DMS79 treated with DMSO at 0.1 percent for 48 hours (cell line): Measurements from ENCODE around the gene PIP5K1A.
"Not testable (repeated sequence)": the region's sequence is repeated elsewhere in the genome, so short reads cannot be mapped to it uniquely, and the experiment has no call there.

Experiments
- DNase-seq: peaks from one replicate; lab custom pipeline; 2025; lab: John Stamatoyannopoulos, UW

PIP5K1A gene

GRCh38 chr1:151193304-151193703, 5.0 kb upstream of the PIP5K1A start:
- no peak for DNase-seq

- DNase-seq, result no peak
These were observed 4.5 kb upstream of the PIP5K1A start for GRCh38 chr1:151193856-151194255.

DNA sequence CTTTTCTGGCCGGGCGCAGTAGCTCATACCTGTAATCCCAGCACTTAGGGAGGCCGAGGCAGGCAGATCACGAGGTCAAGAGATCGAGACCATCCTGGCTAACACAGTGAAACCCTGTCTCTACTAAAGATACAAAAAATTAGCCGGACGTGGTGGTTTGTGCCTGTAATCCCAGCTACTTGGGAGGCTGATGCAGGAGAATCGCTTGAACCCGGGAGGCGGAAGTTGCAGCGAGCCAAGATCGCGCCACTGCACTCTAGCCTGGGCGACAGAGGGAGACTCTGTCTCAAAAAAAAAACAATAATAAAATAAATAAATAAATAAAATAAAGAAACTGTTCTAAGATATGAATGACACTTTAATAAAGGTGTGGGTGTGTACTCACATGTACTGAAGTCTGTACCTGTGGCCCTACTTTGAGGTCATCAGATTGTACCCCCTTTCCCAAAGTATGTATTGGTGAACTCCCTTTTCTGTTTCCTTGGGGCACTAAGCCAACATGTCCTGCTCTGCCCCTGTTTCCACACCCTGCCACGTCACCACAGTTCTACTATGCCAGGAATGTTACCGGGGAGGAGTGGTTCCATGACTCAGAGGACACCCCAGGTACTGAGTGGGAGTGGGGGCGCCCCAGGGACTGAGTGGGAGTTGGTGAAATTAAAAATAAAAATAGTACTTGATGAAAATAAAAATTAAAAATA, 3.3 kb upstream of the PIP5K1A start:
- peak; percentile 2 for DNase-seq

DNA sequence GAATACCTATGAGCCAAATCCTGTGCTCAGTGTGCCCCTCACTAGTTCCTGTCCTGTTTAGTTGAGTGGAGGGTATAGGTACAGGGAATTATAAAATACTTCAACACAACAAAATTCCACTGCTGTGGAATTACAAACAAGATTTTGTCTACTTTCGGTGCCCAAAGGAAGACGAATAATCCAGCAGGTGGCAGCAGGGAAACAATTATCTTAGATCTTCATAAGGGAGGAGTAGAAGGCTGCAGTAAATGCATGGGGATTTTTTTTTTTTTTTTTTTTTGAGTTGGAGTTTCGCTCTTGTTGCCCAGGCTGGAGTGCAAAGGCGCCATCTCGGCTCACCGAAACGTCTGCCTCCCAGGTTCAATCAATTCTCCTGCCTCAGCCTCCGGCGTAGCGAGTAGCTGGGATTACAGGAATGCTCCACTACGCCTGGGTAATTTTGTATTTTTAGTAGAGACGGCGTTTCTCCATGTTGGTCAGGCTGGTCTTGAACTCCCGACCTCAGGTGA, 2.0 kb upstream of the PIP5K1A start:
- peak; percentile 88 for DNase-seq

DNA sequence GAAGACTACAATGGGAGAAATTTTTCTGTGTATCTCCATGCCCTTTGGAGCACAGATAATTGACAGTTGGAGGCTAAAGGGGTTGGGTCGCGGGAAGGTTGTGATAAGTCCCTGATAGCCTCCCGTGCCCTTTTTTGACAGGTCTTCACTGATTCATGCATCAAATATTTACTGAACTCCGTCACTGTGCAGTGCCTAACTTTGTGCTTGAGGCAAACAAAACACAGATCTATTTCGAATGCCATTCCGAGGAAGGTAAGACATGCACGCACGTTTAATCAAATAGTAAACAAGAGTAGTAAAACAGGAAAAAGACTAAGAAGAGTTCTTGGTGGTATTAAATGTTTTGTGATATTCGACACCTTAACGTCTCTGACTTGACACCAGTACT, 494 bp upstream of the PIP5K1A start:
- DNase-seq, result no peak

GRCh38 chr1:151199873-151200581, 1.7 kb downstream of the PIP5K1A start:
- DNase-seq, result no peak

DNA sequence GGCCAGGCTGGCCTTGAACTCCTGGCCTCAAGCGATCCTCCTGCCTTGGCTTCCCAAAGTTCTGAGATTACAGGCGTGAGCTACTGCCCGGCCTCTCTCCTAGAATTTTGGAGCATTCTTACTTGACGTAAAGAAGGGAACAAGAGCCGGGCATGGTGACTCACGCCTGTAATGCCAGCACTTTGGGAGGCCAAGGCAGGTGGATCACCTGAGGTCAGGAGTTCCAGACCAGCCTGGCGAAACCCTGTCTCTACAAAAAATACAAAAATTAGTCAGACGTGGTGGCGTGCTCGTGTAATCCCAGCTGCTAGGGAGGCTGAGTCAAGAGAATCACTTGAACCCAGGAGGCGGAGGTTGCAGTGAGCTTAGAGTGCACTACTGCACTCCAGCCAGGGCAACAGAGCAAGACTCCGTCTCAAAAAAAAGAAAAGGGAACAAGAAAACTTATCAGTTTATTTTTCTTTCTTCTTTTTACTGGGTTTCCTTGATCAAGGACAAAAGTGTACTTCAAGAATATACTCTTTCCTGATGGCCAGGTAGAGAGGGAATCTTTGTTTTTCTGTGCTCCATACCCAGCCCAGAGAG, 7.1 kb downstream of the PIP5K1A start:
- DNase-seq, result not testable (repeated sequence)

DNA sequence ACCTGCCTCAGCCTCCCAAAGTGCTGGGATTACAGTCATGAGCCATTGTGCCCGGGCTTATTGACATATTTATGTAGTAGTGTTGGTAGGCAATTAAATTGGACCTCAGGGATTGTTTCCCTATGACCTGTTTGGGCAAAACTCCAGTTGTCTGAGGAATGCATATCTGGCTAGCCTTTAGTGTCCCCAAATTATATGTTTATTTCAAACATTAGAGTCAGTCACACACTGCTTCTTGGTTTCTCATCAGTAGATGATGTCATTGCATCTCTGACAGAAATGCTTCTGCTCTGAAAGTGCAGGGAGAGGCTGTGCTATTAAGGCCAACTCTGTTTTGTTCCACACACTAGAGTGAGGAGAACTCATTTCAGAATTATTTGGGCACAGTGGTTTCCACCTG, 12.5 kb downstream of the PIP5K1A start:
- DNase-seq, result no peak

DNA sequence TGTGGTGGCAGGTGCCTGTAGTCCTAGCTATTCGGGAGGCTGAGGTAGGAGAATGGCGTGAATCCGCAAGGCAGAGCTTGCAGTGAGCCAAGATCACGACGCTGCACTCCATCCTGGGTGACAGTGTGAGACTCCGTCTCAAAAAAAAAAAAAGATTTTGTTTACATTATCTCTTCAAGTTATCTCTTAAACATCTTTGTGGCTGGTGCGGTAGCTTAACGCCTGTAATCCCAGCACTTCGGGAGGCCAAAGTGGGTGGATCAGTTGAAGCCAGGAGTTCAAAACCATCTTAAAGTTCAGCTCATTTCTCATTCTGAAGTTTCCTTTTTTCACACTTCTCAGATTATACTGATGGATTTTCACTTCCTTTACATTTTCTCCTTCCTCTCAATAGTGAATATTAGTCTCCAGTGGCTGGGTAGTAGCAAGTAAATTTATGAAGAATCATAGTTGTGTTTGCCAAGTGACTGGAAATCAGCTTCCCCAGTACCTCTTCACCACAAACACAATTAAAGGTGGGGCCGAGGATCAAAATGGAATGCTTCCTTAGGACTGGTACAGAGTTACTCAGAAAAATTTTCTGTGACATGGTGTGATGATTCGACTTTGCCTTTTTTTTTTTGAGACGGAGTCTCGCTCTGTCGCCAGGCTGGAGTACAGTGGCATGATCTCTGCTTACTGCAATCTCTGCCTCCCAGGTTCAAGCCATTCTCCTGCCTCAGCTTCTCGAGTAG, 13.8 kb downstream of the PIP5K1A start:
- no peak for DNase-seq

- no peak for DNase-seq
These were observed 15.2 kb downstream of the PIP5K1A start for GRCh38 chr1:151213560-151213959.

- DNase-seq, result no peak
These were observed 23.3 kb downstream of the PIP5K1A start for GRCh38 chr1:151221616-151222015.

DNA sequence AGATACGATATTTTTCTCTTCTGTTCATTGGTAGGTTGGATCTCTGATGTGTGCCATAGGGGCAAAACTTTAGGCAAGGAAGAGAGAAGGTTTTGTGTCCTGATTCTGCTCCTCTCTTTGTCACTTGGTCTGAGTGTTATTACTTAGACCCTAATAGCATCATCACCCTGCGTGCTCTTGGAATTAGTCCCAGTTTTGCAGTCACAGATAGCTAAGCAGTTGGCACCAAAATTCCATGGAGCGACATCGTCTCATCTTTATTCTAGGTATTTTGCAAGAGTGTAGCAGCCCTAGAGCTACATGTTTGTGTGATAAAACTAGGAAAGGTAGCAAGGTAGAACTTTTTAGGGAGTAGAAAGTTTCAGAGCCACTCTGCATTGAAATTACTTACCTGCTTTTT, 23.8 kb downstream of the PIP5K1A start:
- DNase-seq, result no peak

- no peak for DNase-seq
These were observed 36.9 kb downstream of the PIP5K1A start for GRCh38 chr1:151235235-151235634.

DNA sequence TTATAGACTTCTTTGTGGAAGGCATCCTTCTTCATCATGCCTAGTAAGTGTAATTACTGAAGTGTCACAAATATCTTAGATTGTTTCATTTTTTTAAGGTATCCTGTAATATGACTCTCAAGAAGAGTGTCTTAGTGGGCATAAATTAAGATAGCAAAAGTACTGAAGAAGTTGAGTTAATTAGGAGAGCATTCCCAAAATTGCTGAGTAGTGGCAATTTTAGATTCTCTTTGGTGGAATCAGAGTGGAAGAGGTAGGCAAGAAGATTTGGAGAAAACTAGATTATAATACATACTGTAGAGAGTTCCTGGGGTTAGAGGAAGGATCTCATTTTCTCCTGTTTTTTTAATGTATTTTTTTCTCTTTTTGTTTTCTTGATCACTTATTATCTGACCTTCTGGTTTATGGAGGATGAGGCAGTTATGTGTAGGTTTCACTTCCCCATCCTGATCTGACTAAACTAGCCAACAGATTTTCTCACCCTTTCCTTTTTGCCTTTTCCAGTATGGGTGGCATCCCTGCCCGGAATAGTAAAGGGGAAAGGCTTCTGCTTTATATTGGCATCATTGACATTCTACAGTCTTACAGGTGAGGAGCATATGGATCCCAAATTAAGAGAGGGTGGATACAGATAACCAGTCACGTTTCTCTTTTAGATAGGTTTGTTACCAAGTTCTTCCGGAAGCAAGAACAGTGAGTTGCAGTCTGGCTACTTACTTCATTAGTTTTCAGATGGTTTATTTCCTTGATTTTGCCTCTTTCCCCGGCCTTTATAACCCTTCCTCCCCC, 39.5 kb downstream of the PIP5K1A start:
- DNase-seq, result no peak

DNA sequence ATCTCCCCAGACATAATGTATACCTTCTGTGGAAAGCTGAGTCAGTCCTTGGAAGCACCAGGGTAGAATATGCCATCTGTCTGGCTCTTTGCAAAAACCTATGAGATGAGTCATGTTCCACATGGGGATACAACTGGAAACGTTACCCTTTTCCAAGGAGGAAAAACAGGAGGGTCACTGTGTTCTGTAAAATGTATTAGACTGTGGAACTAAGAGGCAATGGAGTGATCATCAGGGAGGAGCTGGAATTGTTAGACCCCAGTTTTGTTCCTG, 40.1 kb downstream of the PIP5K1A start:
- no peak for DNase-seq

DNA sequence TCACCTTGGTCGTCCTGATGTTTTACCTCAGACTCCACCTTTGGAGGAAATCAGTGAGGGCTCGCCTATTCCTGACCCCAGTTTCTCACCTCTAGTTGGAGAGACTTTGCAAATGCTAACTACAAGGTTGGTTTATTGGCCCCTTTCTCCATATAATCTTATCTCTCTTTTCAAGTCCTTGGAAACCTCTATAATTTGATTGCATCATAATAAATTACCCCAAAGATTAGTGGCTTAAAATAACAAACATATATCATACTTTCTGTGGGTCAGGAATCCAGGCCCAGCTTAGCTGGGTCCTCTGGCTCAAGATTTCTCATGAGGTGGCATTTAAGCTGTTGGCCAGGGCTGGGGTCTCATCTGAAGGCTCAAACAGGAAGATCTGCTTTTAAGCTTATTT, 44.1 kb downstream of the PIP5K1A start:
- DNase-seq, result no peak

GRCh38 chr1:151243683-151244216, 45.4 kb downstream of the PIP5K1A start:
- no peak for DNase-seq

- DNase-seq, result no peak
These were observed 48.4 kb downstream of the PIP5K1A start for GRCh38 chr1:151246786-151247185.

- peak; percentile 85 for DNase-seq
These were observed 53.5 kb downstream of the PIP5K1A start for GRCh38 chr1:151251656-151252470.
